Activated T-helper 2 cell treated with anti-CD3 and anti-CD28 coated beads, Interferon-gamma antibody, Interleukin-2, Interleukin-4, amounts not matched to agents 10 μg/mL and 5 μg/mL and 100 μg/mL, durations not matched to agents 14 hours and 24 hours and 36 hours (primary cell): ENCODE results near the gene MCU. TPM values are rescaled to one million over a fixed set of nuclear protein-coding genes. Genes with fewer than 3 reads are reported as not detected.

ENCODE experiments used
- DNase-seq: peaks from one replicate; pipeline ENCODE4 v3.0.0; 2021; ENCODE audit warnings: low spot score
- H3K27ac Mint-ChIP-seq: one replicate; pipeline ENCODE4 v1.8.0; 2021; ENCODE audit warnings: mixed read lengths
- H3K27me3 Mint-ChIP-seq: one replicate; pipeline ENCODE4 v1.8.0; 2021; ENCODE audit warnings: low read depth, mixed read lengths
- H3K36me3 Mint-ChIP-seq: one replicate; pipeline ENCODE4 v1.8.0; 2021; ENCODE audit warnings: low read depth, mixed read lengths
- H3K4me1 Mint-ChIP-seq: one replicate; pipeline ENCODE4 v1.8.0; 2021; ENCODE audit warnings: low read depth, mixed read lengths
- H3K4me3 Mint-ChIP-seq: one replicate; pipeline ENCODE4 v1.8.0; 2021; ENCODE audit warnings: low read depth, mild to moderate bottlenecking, moderate library complexity, mixed read lengths
- H3K9me3 Mint-ChIP-seq: one replicate; pipeline ENCODE4 v1.8.0; 2021; ENCODE audit warnings: mixed read lengths
- intact Hi-C: fragments of 100-400 bp; cut with micrococcal nuclease; formaldehyde crosslinking; loops from one replicate; pipeline ENCODE4 v1.15.1; 2023
- total RNA-seq: library from RNA; stranded (reverse); gene quantifications from 2 replicates; pipeline ENCODE4 v1.2.3, GENCODE V29; 2022

MCU gene
- total RNA-seq, 1 donor from 2014 or later, result 13.2 TPM

DNA sequence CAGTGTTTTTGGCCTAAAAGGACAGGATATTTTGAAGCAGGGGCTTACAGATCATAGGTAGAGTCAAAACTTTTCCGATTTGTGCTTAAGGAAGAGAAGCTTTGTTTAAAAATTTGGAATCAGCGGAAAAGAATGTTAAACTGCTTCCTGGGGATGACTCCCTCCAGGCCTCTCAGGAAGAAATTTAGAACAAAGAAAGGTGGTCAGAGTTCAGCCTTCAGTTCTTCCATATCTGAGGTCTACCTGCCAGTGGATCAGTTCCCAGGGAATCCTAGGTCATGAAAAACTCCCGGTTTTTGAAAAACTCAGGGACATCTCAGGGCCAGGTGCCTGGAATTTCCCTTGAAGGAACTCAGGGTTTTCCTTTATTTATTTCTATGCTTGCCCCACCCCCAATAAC, 100.3 kb downstream of the MCU start:
- Mint-ChIP-seq H3K27me3 (no peaks in the 10 kb centered on the region), H3K4me1 (peaks cover 9% of the 10 kb centered on the region), H3K4me3 (no peak overlapping the region), H3K27ac (no peak overlapping the region), H3K36me3 (no peaks in the 10 kb centered on the region), H3K9me3 (no peaks in the 10 kb centered on the region)
- DNase-seq, result no peak
- intact Hi-C loops, result no loop called here

- H3K9me3 Mint-ChIP-seq, result no peaks in the 10 kb centered on the region
- H3K4me1 Mint-ChIP-seq, result peaks cover 9% of the 10 kb centered on the region
- no peaks in the 10 kb centered on the region for H3K36me3 Mint-ChIP-seq
- intact Hi-C loops, result no loop called here
- no peaks in the 10 kb centered on the region for H3K27me3 Mint-ChIP-seq
- no peak overlapping the region for H3K27ac Mint-ChIP-seq
- no peak for DNase-seq
- H3K4me3 Mint-ChIP-seq, result no peak overlapping the region
Observed at GRCh38 chr10:72793752-72794151, 101.8 kb downstream of the MCU start.

GRCh38 chr10:72794260-72794659, 102.3 kb downstream of the MCU start:
- Mint-ChIP-seq H3K27me3 (no peaks in the 10 kb centered on the region), H3K4me1 (peaks cover 6% of the 10 kb centered on the region), H3K9me3 (no peaks in the 10 kb centered on the region), H3K27ac (no peak overlapping the region), H3K36me3 (no peaks in the 10 kb centered on the region), H3K4me3 (no peak overlapping the region)
- no peak for DNase-seq
- intact Hi-C loops, result no loop called here

DNA sequence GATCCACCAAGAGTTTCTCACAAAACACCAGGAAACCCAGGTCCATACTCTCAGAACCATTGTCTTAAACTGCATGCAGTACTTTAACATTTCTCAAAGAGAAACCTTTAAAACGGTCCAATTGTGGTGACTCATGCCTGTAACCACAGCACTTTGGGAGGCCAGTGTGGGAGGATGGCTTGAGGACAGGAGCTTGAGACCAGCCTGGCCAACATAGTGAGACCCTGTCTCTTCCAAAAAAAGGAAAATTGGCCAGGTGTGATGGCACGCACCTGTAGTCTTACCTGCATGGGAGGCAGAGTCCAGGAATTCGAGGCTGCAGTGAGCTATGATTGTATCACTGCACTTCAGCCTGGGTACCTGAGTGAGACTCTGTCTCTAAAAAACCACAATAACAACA, 104.1 kb downstream of the MCU start:
- no peaks in the 10 kb centered on the region for H3K9me3 Mint-ChIP-seq
- intact Hi-C loops, result no loop called here
- H3K36me3 Mint-ChIP-seq, result no peaks in the 10 kb centered on the region
- H3K4me3 Mint-ChIP-seq, result no peak overlapping the region
- no peaks in the 10 kb centered on the region for H3K27me3 Mint-ChIP-seq
- DNase-seq, result no peak
- H3K27ac Mint-ChIP-seq, result no peak overlapping the region
- no peaks in the 10 kb centered on the region for H3K4me1 Mint-ChIP-seq

GRCh38 chr10:72796538-72796937, 104.6 kb downstream of the MCU start:
- H3K27me3 Mint-ChIP-seq, result no peaks in the 10 kb centered on the region
- DNase-seq, result no peak
- H3K4me1 Mint-ChIP-seq, result no peaks in the 10 kb centered on the region
- no peaks in the 10 kb centered on the region for H3K36me3 Mint-ChIP-seq
- intact Hi-C loops, result no loop called here
- no peak overlapping the region for H3K27ac Mint-ChIP-seq
- H3K9me3 Mint-ChIP-seq, result no peaks in the 10 kb centered on the region
- no peak overlapping the region for H3K4me3 Mint-ChIP-seq

DNA sequence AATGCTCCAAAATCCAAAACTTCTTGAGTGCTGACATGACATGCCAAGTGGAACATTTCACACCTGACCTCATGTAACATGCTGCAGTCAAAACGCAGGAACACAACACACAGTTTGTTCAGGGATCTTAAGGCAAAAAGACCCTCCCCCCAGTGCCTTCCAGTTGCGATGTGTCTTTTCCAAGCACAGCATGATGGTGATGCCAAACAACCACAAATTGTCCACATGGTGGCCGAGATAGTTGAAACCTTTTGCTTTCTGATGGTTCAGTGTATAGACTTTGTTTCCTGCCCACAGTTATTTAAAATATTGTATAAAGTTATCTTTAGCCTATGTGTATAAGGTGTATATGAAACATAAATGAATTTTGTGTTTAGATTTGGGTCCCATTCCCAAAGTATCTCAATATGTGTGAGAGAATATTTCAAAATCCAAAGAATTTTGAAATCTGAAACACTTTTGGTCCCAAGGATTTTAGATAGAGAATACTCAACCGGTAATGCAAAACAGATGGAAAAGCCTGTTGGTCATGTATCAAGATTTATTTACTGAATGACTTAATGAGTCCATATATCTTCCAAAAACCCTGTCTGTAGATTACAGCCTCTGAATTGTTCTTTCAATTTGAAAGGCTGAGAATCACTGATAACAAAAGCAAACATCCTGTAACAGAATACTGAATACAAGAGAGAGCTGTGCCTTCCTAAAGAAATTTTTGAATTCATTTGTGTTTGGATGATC, 108.2 kb downstream of the MCU start:
- Mint-ChIP-seq H3K36me3 (no peaks in the 10 kb centered on the region), H3K9me3 (no peaks in the 10 kb centered on the region), H3K27me3 (no peaks in the 10 kb centered on the region), H3K4me1 (peaks cover 4% of the 10 kb centered on the region), H3K27ac (no peak overlapping the region), H3K4me3 (no peak overlapping the region)
- no peak for DNase-seq
- intact Hi-C loops, result no loop called here

GRCh38 chr10:72800741-72801092, 108.8 kb downstream of the MCU start:
- no peak overlapping the region for H3K4me3 Mint-ChIP-seq
- intact Hi-C loops, result no loop called here
- no peaks in the 10 kb centered on the region for H3K36me3 Mint-ChIP-seq
- peaks cover 4% of the 10 kb centered on the region for H3K4me1 Mint-ChIP-seq
- no peak overlapping the region for H3K27ac Mint-ChIP-seq
- no peaks in the 10 kb centered on the region for H3K27me3 Mint-ChIP-seq
- H3K9me3 Mint-ChIP-seq, result no peaks in the 10 kb centered on the region
- DNase-seq, result no peak

GRCh38 chr10:72801263-72801868, 109.4 kb downstream of the MCU start:
- no peak for DNase-seq
- intact Hi-C loops, result no loop called here
- H3K36me3 Mint-ChIP-seq, result no peaks in the 10 kb centered on the region
- no peak overlapping the region for H3K4me3 Mint-ChIP-seq
- H3K27ac Mint-ChIP-seq, result no peak overlapping the region
- no peaks in the 10 kb centered on the region for H3K9me3 Mint-ChIP-seq
- H3K4me1 Mint-ChIP-seq, result peaks cover 4% of the 10 kb centered on the region
- no peaks in the 10 kb centered on the region for H3K27me3 Mint-ChIP-seq

- Mint-ChIP-seq H3K27me3 (no peaks in the 10 kb centered on the region), H3K4me3 (no peak overlapping the region), H3K27ac (no peak overlapping the region), H3K4me1 (peaks cover 4% of the 10 kb centered on the region), H3K36me3 (no peaks in the 10 kb centered on the region), H3K9me3 (no peaks in the 10 kb centered on the region)
- intact Hi-C loops, result no loop called here
- DNase-seq, result no peak
Observed at GRCh38 chr10:72802332-72802731, 110.4 kb downstream of the MCU start.

DNA sequence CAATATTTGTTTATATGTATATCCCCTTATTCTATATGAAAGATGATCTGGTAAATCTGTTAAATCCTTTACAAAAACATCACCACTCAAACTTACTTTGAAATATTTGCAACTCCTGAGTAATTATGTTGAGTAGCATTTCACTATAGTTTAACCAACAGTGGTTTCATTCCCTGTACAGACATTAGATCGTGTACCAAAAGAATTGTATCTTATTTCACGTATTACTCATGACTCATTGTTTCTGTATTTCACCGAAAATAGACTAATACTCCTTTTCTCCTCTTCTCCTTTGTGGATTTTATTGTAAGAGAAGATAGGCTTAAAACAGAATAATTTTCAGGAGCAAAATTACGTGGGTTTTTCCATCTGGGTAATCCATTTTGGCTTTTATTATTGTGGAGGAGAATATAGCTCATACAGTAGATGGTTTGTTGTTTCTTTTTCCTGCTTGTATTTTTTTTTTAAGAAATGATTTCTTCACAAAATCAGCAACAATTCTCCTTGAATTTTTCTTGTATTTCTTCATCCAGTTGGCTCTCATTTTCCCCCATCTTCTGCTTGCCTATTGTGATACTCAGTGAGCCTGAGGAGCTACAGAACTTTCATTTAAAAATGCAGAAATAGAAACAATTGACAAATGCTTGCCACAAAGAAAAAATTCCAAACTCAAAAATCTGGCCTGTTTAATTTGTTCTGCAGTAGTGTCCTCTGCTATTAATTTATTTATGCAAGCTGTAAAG, 111.0 kb downstream of the MCU start:
- H3K4me1 Mint-ChIP-seq, result peaks cover 4% of the 10 kb centered on the region
- intact Hi-C loops, result no loop called here
- H3K9me3 Mint-ChIP-seq, result no peaks in the 10 kb centered on the region
- H3K36me3 Mint-ChIP-seq, result no peaks in the 10 kb centered on the region
- no peak overlapping the region for H3K4me3 Mint-ChIP-seq
- no peaks in the 10 kb centered on the region for H3K27me3 Mint-ChIP-seq
- no peak for DNase-seq
- H3K27ac Mint-ChIP-seq, result no peak overlapping the region

GRCh38 chr10:72808001-72808400, 116.1 kb downstream of the MCU start:
- Mint-ChIP-seq H3K27ac (no peak overlapping the region), H3K4me3 (no peak overlapping the region), H3K4me1 (no peaks in the 10 kb centered on the region), H3K27me3 (no peaks in the 10 kb centered on the region), H3K36me3 (no peaks in the 10 kb centered on the region), H3K9me3 (no peaks in the 10 kb centered on the region)
- DNase-seq, result no peak
- intact Hi-C loops, result no loop called here

DNA sequence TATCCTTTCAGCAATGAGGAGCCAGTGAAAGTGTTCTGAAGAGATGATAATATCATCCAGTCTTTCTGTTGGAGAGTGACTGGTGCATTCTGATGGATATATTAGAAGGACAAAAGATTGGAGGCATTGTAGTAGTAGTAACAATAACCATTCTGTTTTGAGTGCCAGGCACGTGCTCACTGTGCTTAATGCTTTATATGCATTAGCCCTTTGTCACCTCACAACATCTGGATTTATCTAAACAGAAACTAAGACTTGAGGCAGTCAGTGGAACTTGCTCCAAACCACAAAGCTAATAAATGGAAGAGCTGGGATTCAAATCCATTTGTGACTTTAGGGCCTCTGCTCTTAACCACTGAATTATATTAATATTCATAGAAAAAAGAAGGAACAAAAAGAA, 117.1 kb downstream of the MCU start:
- no peak overlapping the region for H3K4me3 Mint-ChIP-seq

GRCh38 chr10:72810976-72811375, 119.0 kb downstream of the MCU start:
- H3K4me1 Mint-ChIP-seq, result no peaks in the 10 kb centered on the region
- peaks cover 1% of the 10 kb centered on the region for H3K27me3 Mint-ChIP-seq
- H3K4me3 Mint-ChIP-seq, result no peak overlapping the region
- DNase-seq, result no peak
- no peaks in the 10 kb centered on the region for H3K9me3 Mint-ChIP-seq
- H3K36me3 Mint-ChIP-seq, result no peaks in the 10 kb centered on the region
- intact Hi-C loops, result no loop called here
- no peak overlapping the region for H3K27ac Mint-ChIP-seq

More for the DNA sequence above, 117.1 kb downstream of the MCU start:
- H3K9me3 Mint-ChIP-seq, result no peaks in the 10 kb centered on the region
- DNase-seq, result no peak
- H3K27me3 Mint-ChIP-seq, result peaks cover 1% of the 10 kb centered on the region
- H3K4me1 Mint-ChIP-seq, result no peaks in the 10 kb centered on the region
- H3K27ac Mint-ChIP-seq, result no peak overlapping the region
- intact Hi-C loops, result no loop called here
- H3K36me3 Mint-ChIP-seq, result no peaks in the 10 kb centered on the region
